IMR-90 (cell line): ENCODE results near the gene TM9SF4.

Experiments
- BHLHE40 ChIP-seq: fragments of 150-350 bp; IDR thresholded peaks from 2 replicates; pipeline ENCODE4 v1.6.1; 2016; ENCODE audit warnings: mild to moderate bottlenecking, low read depth, low read length
- CHD1 ChIP-seq: IDR thresholded peaks from 2 replicates; pipeline ENCODE4 v1.6.1; 2012; ENCODE audit warnings: low read depth, low read length, improper control_type of control experiment
- MXI1 ChIP-seq: IDR thresholded peaks from 2 replicates; pipeline ENCODE4 v1.6.1; 2012; ENCODE audit warnings: low read depth, mild to moderate bottlenecking, low read length, moderate library complexity, borderline replicate concordance
- POLR2A ChIP-seq: IDR thresholded peaks from 2 replicates; pipeline ENCODE4 v1.6.1; 2012; ENCODE audit warnings: mild to moderate bottlenecking, low read depth, low read length
- RAD21 ChIP-seq: IDR thresholded peaks from 2 replicates; pipeline ENCODE4 v1.6.1; 2012; ENCODE audit warnings: low read length, improper control_type of control experiment
- RCOR1 ChIP-seq: IDR thresholded peaks from 2 replicates; pipeline ENCODE4 v1.6.1; 2012; ENCODE audit warnings: mild to moderate bottlenecking, low read length, improper control_type of control experiment; ENCODE audit not compliant: insufficient replicate concordance
- SMC3 ChIP-seq: fragments of 150-350 bp; IDR thresholded peaks from 2 replicates; pipeline ENCODE4 v1.6.1; 2016; ENCODE audit warnings: low read depth, mild to moderate bottlenecking, antibody characterized with exemption, low read length, moderate library complexity
- TF ChIP-seq, protein P1 (sequence below): conservative IDR thresholded peaks from 2 replicates; pipeline ENCODE4 v1.5.1; 2012; ENCODE audit warnings: mild to moderate bottlenecking, low read depth, low read length, improper control_type of control experiment
- TF ChIP-seq, protein P2 (sequence below): fragments of 150-350 bp; IDR thresholded peaks from 2 replicates; pipeline ENCODE4 v1.6.1; 2017; ENCODE audit warnings: mild to moderate bottlenecking, antibody characterized with exemption, low read length, low read depth
- TF ChIP-seq, protein P3 (sequence below): fragments of 150-350 bp; IDR thresholded peaks from 2 replicates; pipeline ENCODE4 v1.6.1; 2016; ENCODE audit warnings: low read depth, mild to moderate bottlenecking, low read length, moderate library complexity, borderline replicate concordance

DNA sequence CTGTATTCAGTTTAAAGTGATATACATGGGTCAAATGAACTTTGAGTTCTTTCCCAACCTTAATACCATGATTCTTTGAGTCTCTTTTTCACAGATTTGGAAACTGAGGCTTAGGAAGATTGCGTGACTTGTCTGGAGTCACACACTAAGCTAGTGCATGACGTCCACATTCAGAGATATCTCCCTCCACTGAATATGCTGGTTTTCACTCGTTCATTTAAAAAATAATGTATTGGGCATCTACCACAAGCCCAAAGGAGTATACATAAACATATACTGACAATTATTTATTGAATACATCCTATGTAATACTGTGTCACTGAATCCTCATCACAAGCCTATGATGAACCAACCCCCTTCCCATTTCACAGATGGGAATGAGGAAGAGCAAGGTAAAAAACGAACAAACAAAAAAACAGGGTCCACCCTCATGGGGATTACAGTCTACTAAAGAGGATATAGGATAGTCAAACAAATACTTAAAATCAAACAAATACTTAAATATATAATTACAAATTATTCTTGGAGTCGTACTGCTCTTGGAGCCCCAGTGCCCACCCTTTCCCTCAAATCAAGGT, 611 bp upstream of the TM9SF4 start:
- TF ChIP-seq POLR2A (no peak), BHLHE40 (no peak), RCOR1 (no peak), RAD21 (no peak), CHD1 (no peak), SMC3 (no peak), MXI1 (no peak)
- TF ChIP-seq, protein P1, sequence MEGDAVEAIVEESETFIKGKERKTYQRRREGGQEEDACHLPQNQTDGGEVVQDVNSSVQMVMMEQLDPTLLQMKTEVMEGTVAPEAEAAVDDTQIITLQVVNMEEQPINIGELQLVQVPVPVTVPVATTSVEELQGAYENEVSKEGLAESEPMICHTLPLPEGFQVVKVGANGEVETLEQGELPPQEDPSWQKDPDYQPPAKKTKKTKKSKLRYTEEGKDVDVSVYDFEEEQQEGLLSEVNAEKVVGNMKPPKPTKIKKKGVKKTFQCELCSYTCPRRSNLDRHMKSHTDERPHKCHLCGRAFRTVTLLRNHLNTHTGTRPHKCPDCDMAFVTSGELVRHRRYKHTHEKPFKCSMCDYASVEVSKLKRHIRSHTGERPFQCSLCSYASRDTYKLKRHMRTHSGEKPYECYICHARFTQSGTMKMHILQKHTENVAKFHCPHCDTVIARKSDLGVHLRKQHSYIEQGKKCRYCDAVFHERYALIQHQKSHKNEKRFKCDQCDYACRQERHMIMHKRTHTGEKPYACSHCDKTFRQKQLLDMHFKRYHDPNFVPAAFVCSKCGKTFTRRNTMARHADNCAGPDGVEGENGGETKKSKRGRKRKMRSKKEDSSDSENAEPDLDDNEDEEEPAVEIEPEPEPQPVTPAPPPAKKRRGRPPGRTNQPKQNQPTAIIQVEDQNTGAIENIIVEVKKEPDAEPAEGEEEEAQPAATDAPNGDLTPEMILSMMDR = no peak
- TF ChIP-seq, protein P2, sequence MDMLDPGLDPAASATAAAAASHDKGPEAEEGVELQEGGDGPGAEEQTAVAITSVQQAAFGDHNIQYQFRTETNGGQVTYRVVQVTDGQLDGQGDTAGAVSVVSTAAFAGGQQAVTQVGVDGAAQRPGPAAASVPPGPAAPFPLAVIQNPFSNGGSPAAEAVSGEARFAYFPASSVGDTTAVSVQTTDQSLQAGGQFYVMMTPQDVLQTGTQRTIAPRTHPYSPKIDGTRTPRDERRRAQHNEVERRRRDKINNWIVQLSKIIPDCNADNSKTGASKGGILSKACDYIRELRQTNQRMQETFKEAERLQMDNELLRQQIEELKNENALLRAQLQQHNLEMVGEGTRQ = no peak
- TF ChIP-seq, protein P3, sequence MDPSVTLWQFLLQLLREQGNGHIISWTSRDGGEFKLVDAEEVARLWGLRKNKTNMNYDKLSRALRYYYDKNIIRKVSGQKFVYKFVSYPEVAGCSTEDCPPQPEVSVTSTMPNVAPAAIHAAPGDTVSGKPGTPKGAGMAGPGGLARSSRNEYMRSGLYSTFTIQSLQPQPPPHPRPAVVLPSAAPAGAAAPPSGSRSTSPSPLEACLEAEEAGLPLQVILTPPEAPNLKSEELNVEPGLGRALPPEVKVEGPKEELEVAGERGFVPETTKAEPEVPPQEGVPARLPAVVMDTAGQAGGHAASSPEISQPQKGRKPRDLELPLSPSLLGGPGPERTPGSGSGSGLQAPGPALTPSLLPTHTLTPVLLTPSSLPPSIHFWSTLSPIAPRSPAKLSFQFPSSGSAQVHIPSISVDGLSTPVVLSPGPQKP = no peak
